Prostate gland (tissue), 2 donors: ENCODE measurements around the gene LCE7A.

Source experiments
- POLR2A ChIP-seq: fragments of 450-650 bp; IDR thresholded peaks from one replicate; pipeline ENCODE4 v1.6.1; 2016; ENCODE audit warnings: antibody characterized with exemption, mild to moderate bottlenecking
- TF ChIP-seq, protein P1 (sequence below), 4 experiments: fragments of 200-600 bp in 2 of 4; fragments of 450-650 bp in 2 of 4; sonication (generic) in 2 of 4; IDR thresholded peaks; 1 replicate in 3 of 4; 2 replicates in 1 of 4; pipeline ENCODE4 v1.5.1; 2016 to 2019; ENCODE audit warnings: antibody characterized with exemption in 4 of 4, mild to moderate bottlenecking in 2 of 4, moderate library complexity in 2 of 4

GRCh38 chr1:152904688-152905440 lies 45.1 kb downstream of the LCE7A start:
- TF ChIP-seq POLR2A = no peak
- TF ChIP-seq, protein P1, sequence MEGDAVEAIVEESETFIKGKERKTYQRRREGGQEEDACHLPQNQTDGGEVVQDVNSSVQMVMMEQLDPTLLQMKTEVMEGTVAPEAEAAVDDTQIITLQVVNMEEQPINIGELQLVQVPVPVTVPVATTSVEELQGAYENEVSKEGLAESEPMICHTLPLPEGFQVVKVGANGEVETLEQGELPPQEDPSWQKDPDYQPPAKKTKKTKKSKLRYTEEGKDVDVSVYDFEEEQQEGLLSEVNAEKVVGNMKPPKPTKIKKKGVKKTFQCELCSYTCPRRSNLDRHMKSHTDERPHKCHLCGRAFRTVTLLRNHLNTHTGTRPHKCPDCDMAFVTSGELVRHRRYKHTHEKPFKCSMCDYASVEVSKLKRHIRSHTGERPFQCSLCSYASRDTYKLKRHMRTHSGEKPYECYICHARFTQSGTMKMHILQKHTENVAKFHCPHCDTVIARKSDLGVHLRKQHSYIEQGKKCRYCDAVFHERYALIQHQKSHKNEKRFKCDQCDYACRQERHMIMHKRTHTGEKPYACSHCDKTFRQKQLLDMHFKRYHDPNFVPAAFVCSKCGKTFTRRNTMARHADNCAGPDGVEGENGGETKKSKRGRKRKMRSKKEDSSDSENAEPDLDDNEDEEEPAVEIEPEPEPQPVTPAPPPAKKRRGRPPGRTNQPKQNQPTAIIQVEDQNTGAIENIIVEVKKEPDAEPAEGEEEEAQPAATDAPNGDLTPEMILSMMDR (IDR thresholded peaks at IDR 0.05) = no peak
